Stimulated activated CD8-positive, alpha-beta memory T cell treated with anti-CD3 and anti-CD28 coated beads, Interleukin-12 subunit alpha, Interleukin-12 subunit beta, amount 100 ng/mL, for 24 hours (primary cell): ENCODE data around the gene RIOX2.

ENCODE experiments used
- DNase-seq: peaks from one replicate; pipeline ENCODE4 v3.0.0-alpha.2; 2020; ENCODE audit errors: extremely low read depth

The RIOX2 gene

GRCh38 chr3:97954228-97954827 is 17.9 kb downstream of the RIOX2 start:
- DNase-seq: no peak

GRCh38 chr3:97952872-97953271 is 19.4 kb downstream of the RIOX2 start:
- no peak for DNase-seq

GRCh38 chr3:97952280-97952679 is 20.0 kb downstream of the RIOX2 start:
- no peak for DNase-seq

GRCh38 chr3:97950360-97950759 is 21.9 kb downstream of the RIOX2 start:
- DNase-seq: no peak

- no peak for DNase-seq
Observed at GRCh38 chr3:97949743-97950142, 22.5 kb downstream of the RIOX2 start.

- no peak for DNase-seq
Observed at GRCh38 chr3:97949110-97949485, 23.1 kb downstream of the RIOX2 start.

- DNase-seq: no peak
Observed at GRCh38 chr3:97948351-97949109, 23.7 kb downstream of the RIOX2 start.

- no peak for DNase-seq
Observed at GRCh38 chr3:97942801-97943546, 29.3 kb downstream of the RIOX2 start.

GRCh38 chr3:97940034-97940433 is 32.2 kb downstream of the RIOX2 start:
- DNase-seq: no peak

GRCh38 chr3:97939401-97939800 is 32.8 kb downstream of the RIOX2 start:
- no peak for DNase-seq

GRCh38 chr3:97938444-97938843 is 33.8 kb downstream of the RIOX2 start:
- DNase-seq: no peak

GRCh38 chr3:97937205-97937604 is 35.0 kb downstream of the RIOX2 start:
- DNase-seq: no peak

- no peak for DNase-seq
Observed at GRCh38 chr3:97935842-97936241, 36.4 kb downstream of the RIOX2 start.

- no peak for DNase-seq
Observed at GRCh38 chr3:97934980-97935695, 37.1 kb downstream of the RIOX2 start.

- no peak for DNase-seq
Observed at GRCh38 chr3:97932387-97932801, 39.8 kb downstream of the RIOX2 start.

- no peak for DNase-seq
Observed at GRCh38 chr3:97931218-97931617, 41.0 kb downstream of the RIOX2 start.

- DNase-seq: no peak
Observed at GRCh38 chr3:97930018-97930417, 42.2 kb downstream of the RIOX2 start.

- DNase-seq: no peak
Observed at GRCh38 chr3:97928986-97929385, 43.2 kb downstream of the RIOX2 start.

- DNase-seq: no peak
Observed at GRCh38 chr3:97927704-97928103, 44.5 kb downstream of the RIOX2 start.

- DNase-seq: no peak
Observed at GRCh38 chr3:97917813-97918536, 54.3 kb downstream of the RIOX2 start.

- DNase-seq: no peak
Observed at GRCh38 chr3:97916576-97916975, 55.7 kb downstream of the RIOX2 start.

- no peak for DNase-seq
Observed at GRCh38 chr3:97914388-97914787, 57.8 kb downstream of the RIOX2 start.
